GM20000 (cell line): ENCODE data around the gene PREB.
A peak's percentile ranks its signal among the peaks of the same experiment; 100 is the strongest.

Experiments used
- DNase-seq: peaks from one replicate; pipeline ENCODE4 v3.0.0; 2012; ENCODE audit warnings: low spot score
- CTCF ChIP-seq: IDR thresholded peaks from 2 replicates; pipeline ENCODE4 v1.5.1; 2012; ENCODE audit warnings: mild to moderate bottlenecking, control low read depth; ENCODE audit errors: extremely low read depth, missing control alignments

PREB gene

GRCh38 chr2:27091746-27092695 is 42.4 kb downstream of the PREB start:
- no peak for DNase-seq
- TF ChIP-seq CTCF: no peak

DNA sequence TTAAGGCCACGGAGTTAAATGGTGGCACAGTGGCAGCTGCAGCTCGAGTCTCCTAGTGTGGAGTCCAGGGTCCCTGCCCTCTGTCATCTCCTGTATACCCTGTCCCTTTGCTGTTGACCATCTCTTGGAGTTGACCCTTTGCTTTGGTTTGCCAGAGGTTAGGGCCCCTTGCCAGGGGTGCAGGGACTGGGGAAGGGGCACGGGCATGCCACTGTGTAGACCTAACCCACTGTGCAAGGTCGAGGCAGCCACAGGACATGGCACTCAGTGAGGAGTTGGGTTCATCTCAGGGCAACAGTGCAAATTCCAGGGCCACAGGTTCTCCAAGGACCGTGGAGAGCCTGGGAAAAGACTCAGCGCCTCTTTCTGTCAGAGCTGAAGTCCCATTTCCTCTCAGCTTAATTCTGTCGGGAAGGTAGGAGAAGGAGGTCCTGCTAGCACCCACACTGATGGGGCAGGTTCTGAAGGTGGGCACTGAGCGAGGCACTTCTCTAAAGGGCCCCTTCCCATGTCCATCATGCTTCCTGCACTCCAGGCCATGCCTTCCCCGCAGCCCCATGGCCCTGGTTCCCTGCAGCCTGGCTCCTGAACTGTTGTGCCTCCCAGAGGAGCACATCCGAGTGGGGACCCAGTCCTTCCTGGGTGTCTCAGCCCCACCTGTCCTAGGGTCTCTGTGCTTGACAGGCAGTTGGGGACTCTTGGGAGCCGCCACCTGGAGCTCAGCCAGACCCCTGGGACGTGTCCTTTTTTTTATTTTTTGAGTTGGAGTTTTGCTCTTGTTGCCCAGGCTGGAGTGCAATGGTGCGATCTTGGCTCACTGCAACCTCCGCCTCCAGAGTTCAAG is 45.1 kb downstream of the PREB start:
- TF ChIP-seq CTCF: no peak
- DNase-seq: no peak

GRCh38 chr2:27088634-27089033 is 45.8 kb downstream of the PREB start:
- DNase-seq: no peak
- no peak for TF ChIP-seq CTCF

DNA sequence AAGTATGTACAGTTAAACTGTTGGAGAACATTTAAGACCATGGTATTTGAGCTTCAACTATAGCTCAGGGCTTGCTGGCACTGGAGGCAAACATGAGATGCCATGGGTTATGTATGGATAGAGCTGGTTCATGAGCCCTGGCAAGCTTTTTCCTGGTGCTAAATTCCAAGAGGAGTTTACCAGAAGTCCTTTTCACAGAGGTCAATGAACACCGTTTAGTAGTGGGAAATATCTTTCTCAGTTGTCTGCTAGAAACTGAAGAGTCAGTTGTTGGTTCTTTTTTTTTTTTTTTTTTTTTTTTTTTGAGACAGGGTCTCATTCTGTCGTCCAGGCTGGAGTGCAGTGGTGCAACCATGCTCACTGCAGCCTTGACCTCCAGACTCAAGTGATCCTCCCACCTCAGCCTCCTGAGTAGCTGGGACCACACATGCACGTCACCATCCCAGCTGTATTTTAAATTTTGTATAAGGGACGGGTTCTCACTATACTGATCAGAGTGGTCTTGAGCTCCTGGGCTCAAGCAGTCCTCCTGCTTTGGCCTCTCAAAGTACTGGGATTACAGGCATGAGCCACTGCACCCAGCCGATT is 46.5 kb downstream of the PREB start:
- no peak for TF ChIP-seq CTCF
- no peak for DNase-seq

DNA sequence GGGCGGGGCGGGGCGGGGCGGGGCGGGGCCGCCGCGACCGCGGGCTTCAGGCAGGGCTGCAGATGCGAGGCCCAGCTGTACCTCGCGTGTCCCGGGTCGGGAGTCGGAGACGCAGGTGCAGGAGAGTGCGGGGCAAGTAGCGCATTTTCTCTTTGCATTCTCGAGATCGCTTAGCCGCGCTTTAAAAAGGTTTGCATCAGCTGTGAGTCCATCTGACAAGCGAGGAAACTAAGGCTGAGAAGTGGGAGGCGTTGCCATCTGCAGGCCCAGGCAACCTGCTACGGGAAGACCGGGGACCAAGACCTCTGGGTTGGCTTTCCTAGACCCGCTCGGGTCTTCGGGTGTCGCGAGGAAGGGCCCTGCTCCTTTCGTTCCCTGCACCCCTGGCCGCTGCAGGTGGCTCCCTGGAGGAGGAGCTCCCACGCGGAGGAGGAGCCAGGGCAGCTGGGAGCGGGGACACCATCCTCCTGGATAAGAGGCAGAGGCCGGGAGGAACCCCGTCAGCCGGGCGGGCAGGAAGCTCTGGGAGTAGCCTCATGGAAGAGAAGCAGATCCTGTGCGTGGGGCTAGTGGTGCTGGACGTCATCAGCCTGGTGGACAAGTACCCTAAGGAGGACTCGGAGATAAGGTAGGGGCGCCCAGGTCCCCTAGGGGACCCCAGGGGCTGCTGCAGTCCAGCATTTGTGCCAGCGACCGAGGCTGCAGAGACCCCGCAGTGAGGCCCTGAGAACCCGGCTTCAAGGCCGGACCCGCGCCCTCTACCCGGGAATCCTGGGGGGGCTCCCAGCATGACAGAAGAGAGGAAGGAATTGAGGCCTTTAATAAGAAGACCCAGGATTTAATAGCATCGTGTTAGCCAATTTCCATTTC is 47.5 kb downstream of the PREB start, which contains the start of gene KHK:
KHK (plus strand) TSS at position 49 of the 870 bp plus-strand sequence; CDS start at position 537, 488 bp downstream.
- DNase-seq: peak; percentile 48
- TF ChIP-seq CTCF: no peak

DNA sequence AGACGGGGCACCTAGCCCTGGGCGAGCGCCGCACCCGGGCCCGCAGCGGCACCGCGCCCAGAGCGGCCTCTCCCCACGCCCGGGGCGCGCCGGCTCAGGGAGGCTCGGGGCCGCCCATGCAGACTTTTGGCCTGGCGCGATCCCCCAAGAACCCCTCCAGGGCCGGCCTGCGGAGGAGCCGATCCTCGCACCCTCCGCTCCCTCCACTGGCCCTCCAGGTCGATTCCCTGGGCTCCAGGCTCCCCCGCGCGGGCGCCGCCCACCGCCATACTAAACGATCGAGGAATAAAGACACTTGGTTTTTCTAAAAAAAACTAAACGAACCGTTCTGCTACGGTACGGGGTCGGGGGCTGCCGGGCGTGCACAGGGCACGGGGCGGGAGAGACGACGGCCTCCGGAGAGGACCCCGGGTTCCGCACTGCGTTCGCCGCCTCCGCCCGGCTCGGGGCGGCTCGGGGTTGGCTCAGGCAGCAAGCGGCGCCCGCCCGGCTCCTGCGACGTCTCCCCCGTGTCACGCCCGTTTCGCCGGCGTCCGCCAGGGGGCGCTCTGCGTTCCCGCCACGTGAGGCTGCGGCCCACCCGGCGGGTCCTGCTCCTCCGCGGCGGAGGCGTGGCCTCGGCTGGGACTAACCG is 48.2 kb downstream of the PREB start:
- DNase-seq: peak; percentile 100
- peak; percentile 94 for TF ChIP-seq CTCF
